Pancreas (tissue), 10 donors: ENCODE data around the gene PARD3. TPM values are rescaled to one million over a fixed set of nuclear protein-coding genes. Genes with fewer than 3 reads are reported as not detected.

Experiments
- ATAC-seq, 4 donors: fragments of 200-7000 bp; cut with Tn5 transposase; one replicate each; pipeline versions ENCODE4 v1.8.0 to v1.9.1; 2020; ENCODE audit warnings: mild to moderate bottlenecking in 4 of 4, moderate library complexity in 4 of 4
- DNase-seq, 6 donors: peaks; one replicate each; pipeline ENCODE4 v3.0.0-alpha.2; 2020
- FAIRE-seq: peaks from 2 replicates; lab custom pipeline; 2012; peaks lifted over from hg19 to GRCh38; lab: Jason Lieb, UNC
- H3K27ac ChIP-seq, 4 donors: fragments of 200-600 bp; sonication (generic); 1 replicate in 3 of 4; 2 replicates in 1 of 4; pipeline versions ENCODE4 v1.5.0 to v1.8.0; 2020
- H3K27me3 ChIP-seq, 4 donors: fragments of 200-600 bp; one replicate each; pipeline ENCODE4 v1.8.0; 2021
- H3K36me3 ChIP-seq, 3 donors: fragments of 200-600 bp; sonication (generic) in 1 of 3; one replicate each; pipeline versions ENCODE4 v1.5.0 to v1.8.0; 2020 to 2021
- H3K4me1 ChIP-seq, 3 donors: fragments of 200-600 bp; one replicate each; pipeline ENCODE4 v1.8.0; 2021
- H3K4me3 ChIP-seq, 4 donors: fragments of 200-600 bp; sonication (generic) in 2 of 4; one replicate each; pipeline versions ENCODE4 v1.5.0 to v1.8.0; 2020 to 2021
- H3K9me3 ChIP-seq, 4 donors: fragments of 200-600 bp; one replicate each; pipeline ENCODE4 v1.8.0; 2021
- CTCF ChIP-seq, 4 donors: fragments of 200-600 bp; sonication (generic) in 3 of 4; IDR thresholded peaks; one replicate each; pipeline versions ENCODE4 v1.5.0 to v1.8.0; 2021; ENCODE audit warnings: antibody characterized with exemption in 4 of 4
- WGBS, 2 donors: extraction: QIAGEN DNeasy Blood & Tissue Kit; methylation state at CpG; one replicate each; pipeline ENCODE4 v1.1.7; 2013; 5-methylcytosine and 5-hydroxymethylcytosine counted together
- intact Hi-C, 3 donors: fragments of 100-400 bp; cut with DNase I; formaldehyde crosslinking; loops; one replicate each; pipeline versions ENCODE4 v1.11.1 to v1.14.2; 2022
- polyA plus RNA-seq, 2 donors: library from polyadenylated mRNA; stranded (reverse); fragments of 200-250 nt; gene quantifications; one replicate each; pipeline ENCODE4 v1.2.3, GENCODE V29; 2013
- total RNA-seq, 6 donors: library from RNA; stranded (reverse); fragmentation: NEBNext Ultra II Directional in 4 of 6; extraction: Animal tissue kit (Norgen Biotek cat#: 25700) in 4 of 6; gene quantifications; one replicate each; pipeline versions ENCODE4 v1.2.1 to v1.2.4, GENCODE V29; 2021 to 2023
- donor health status: healthy with polysubstance abuse.
- donor health status: DM: no; HTN: no; CAD: no; lungs with moderate emphysema.
- donor health status: DM: no; HTN: no; CAD: no.
- donor health status: control.
- donor health status: control.
- donor health status: Bipolar disorder and iron deficiency.
- donor health status: DM: yes; HTN: yes; CAD: no.
- donor health status: DM: no; HTN: no; CAD: no.
- donor health status: DM: no; HTN: no; CAD: no.
- donor health status: DM: yes; HTN: yes; CAD: no.

The PARD3 gene
- total and polyA plus RNA-seq, 8 donors = 12.8 to 32.3 (median 23.4) TPM

GRCh38 chr10:34682580-34682979 lies 132.5 kb downstream of the PARD3 start:
- FAIRE-seq (no peak), DNase-seq (no peak), ATAC-seq (no peak)
- H3K4me3 ChIP-seq = no peak overlapping the region
- TF ChIP-seq CTCF (IDR thresholded peaks at IDR 0.05) = no peak
- no peaks in the 10 kb centered on the region for H3K27me3 ChIP-seq
- no peak overlapping the region for H3K27ac ChIP-seq
- H3K4me1 ChIP-seq = no peaks in the 10 kb centered on the region
- no peaks in the 10 kb centered on the region for H3K9me3 ChIP-seq
- no peaks in the 10 kb centered on the region for H3K36me3 ChIP-seq
- WGBS, 2 donors = 95 to 97% methylated on average over 7 of the region's 7 CpGs
- intact Hi-C loops = no loop called here

DNA sequence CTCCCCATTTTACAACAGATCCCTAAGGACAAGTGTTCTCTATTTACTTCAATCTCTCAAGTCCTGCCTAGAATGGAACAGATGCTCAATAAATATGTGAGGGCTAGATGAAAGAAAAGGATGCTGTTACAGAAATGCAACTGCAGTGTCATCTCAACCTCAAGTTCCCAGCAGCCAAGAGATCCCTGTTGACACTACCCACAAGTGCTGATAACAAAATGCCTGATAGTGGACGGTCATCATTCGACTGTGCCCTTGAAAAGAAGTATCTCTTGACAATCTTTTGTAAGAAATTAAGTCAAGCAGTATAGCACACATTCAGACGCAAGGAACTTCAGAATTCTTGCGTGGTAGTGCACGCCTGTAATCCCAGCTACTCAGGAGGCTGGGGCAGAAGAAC lies 133.2 kb downstream of the PARD3 start:
- H3K4me3 ChIP-seq = no peak overlapping the region
- H3K4me1 ChIP-seq = no peaks in the 10 kb centered on the region
- H3K36me3 ChIP-seq = no peaks in the 10 kb centered on the region
- H3K27ac ChIP-seq = no peak overlapping the region
- H3K9me3 ChIP-seq = no peaks in the 10 kb centered on the region
- FAIRE-seq (no peak), DNase-seq (no peak), ATAC-seq (no peak)
- no peak for TF ChIP-seq CTCF (IDR thresholded peaks at IDR 0.05)
- WGBS, 2 donors = 68 to 75% methylated on average over 5 of the region's 5 CpGs
- intact Hi-C loops = no loop called here
- no peaks in the 10 kb centered on the region for H3K27me3 ChIP-seq

DNA sequence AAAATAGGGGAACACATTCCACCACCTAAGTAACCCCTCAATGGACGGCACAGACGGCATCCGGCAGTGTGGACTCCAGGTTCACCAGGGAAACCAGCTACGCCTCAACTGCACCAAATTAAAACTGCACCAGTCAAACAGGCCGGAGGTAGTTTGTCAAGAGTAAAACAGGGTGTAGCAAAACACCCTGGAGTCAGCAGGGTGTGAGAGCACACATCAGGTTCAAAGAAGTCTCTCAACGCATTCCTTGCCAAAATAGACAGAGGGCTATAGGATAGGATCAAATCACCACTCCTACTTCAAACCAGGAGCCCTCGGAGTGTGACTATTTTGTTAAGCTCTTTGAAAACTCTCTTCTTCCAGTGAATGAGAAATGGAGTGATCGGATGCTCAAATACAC lies 135.9 kb downstream of the PARD3 start:
- no peak overlapping the region for H3K4me3 ChIP-seq
- TF ChIP-seq CTCF (IDR thresholded peaks at IDR 0.05) = no peak
- H3K9me3 ChIP-seq = no peaks in the 10 kb centered on the region
- ATAC-seq (no peak), FAIRE-seq (no peak), DNase-seq (no peak)
- no peaks in the 10 kb centered on the region for H3K4me1 ChIP-seq
- H3K36me3 ChIP-seq = no peaks in the 10 kb centered on the region
- H3K27ac ChIP-seq = no peak overlapping the region
- H3K27me3 ChIP-seq = no peaks in the 10 kb centered on the region
- 91 to 96% methylated on average over 8 of the region's 8 CpGs for WGBS, 2 donors
- intact Hi-C loops = loop anchor here in 1 of 3 donors (10.0 kb wide), 1 partner anchor 86 kb away; no protein-coding TSS in a partner anchor

DNA sequence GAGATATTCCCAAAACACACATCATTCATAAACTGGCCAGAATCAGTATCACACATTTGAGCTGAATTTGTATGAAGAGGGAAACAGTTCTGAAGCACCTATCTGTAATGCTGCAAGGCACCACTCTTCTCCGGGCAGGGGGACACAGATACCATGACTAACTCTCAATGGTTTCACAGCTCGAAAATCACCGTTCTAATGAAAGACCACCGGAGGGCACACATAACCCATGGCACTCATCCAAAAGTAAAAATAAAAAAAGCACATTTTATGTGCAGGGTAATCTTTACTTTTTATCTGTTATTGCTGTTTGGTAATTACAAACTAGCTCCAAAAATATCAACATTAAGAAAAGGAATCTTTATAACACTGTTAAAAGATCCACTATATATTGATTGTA lies 137.5 kb downstream of the PARD3 start:
- no peak for ATAC-seq
- Histone ChIP-seq H3K4me1 (peaks cover 8 to 12% (median 8%) of the 10 kb centered on the region in 3 donors), H3K27me3 (no peaks in the 10 kb centered on the region), H3K27ac (no peak overlapping the region), H3K4me3 (no peak overlapping the region), H3K36me3 (no peaks in the 10 kb centered on the region), H3K9me3 (no peaks in the 10 kb centered on the region)
- FAIRE-seq = no peak
- WGBS, 2 donors = 90% methylated on average over 4 of the region's 4 CpGs
- no peak for TF ChIP-seq CTCF (IDR thresholded peaks at IDR 0.05)
- intact Hi-C loops = loop anchor here in 1 of 3 donors (10.0 kb wide), 1 partner anchor 87 kb away; no protein-coding TSS in a partner anchor
- no peak for DNase-seq

DNA sequence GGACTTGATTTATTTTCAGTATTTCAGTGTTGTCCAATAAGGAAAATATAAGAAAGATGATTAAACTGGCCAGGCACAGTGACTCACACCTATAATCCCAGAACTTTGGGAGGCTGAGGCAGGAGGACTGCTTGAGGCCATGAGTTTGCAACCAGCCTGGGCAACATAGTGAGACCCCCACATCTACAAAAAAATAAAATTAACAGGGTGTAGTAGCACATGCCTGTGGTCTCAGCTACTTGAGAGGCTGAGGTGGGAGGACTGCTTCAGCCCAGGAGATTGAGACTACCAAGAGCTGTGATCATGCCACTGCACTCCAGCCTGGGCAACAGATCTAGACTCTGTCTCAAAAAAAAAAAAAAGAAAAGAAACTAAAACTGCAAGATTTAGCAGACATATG lies 138.0 kb downstream of the PARD3 start:
- DNase-seq (no peak), FAIRE-seq (no peak), ATAC-seq (no peak)
- peaks cover 8 to 12% (median 8%) of the 10 kb centered on the region in 3 donors for H3K4me1 ChIP-seq
- no peak for TF ChIP-seq CTCF (IDR thresholded peaks at IDR 0.05)
- no peaks in the 10 kb centered on the region for H3K36me3 ChIP-seq
- intact Hi-C loops = loop anchor here in 1 of 3 donors (10.0 kb wide), 1 partner anchor 88 kb away; no protein-coding TSS in a partner anchor
- H3K4me3 ChIP-seq = no peak overlapping the region
- H3K27me3 ChIP-seq = no peaks in the 10 kb centered on the region
- no peaks in the 10 kb centered on the region for H3K9me3 ChIP-seq
- no peak overlapping the region for H3K27ac ChIP-seq
